HG02798 (cell line): ENCODE data around the gene METTL24.

Experiments used
- ATAC-seq: cut with Tn5 transposase; IDR thresholded peaks from one replicate; pipeline ENCODE4 v1.9.1; 2021; ENCODE audit warnings: mild to moderate bottlenecking; ENCODE audit not compliant: unreplicated experiment, poor library complexity

The METTL24 gene

GRCh38 chr6:110341067-110341466, 17.1 kb downstream of the METTL24 start:
- ATAC-seq: no peak

- ATAC-seq: no peak
Measured at GRCh38 chr6:110340392-110340965, 17.7 kb downstream of the METTL24 start.

- no peak for ATAC-seq
Measured at GRCh38 chr6:110338820-110339470, 19.2 kb downstream of the METTL24 start.

- ATAC-seq: no peak
Measured at GRCh38 chr6:110337486-110337885, 20.7 kb downstream of the METTL24 start.

- no peak for ATAC-seq
Measured at GRCh38 chr6:110334423-110335180, 23.5 kb downstream of the METTL24 start.

- ATAC-seq: no peak
Measured at GRCh38 chr6:110332281-110332680, 25.9 kb downstream of the METTL24 start.

GRCh38 chr6:110331816-110332215, 26.3 kb downstream of the METTL24 start:
- no peak for ATAC-seq

- ATAC-seq: no peak
Measured at GRCh38 chr6:110331390-110331789, 26.8 kb downstream of the METTL24 start.

GRCh38 chr6:110329714-110330436, 28.3 kb downstream of the METTL24 start:
- ATAC-seq: no peak

GRCh38 chr6:110329348-110329713, 28.8 kb downstream of the METTL24 start:
- ATAC-seq: no peak

- ATAC-seq: no peak
Measured at GRCh38 chr6:110328259-110328658, 29.9 kb downstream of the METTL24 start.

GRCh38 chr6:110327391-110327790, 30.8 kb downstream of the METTL24 start:
- no peak for ATAC-seq

GRCh38 chr6:110326609-110327008, 31.5 kb downstream of the METTL24 start:
- no peak for ATAC-seq

- ATAC-seq: no peak
Measured at GRCh38 chr6:110326057-110326456, 32.1 kb downstream of the METTL24 start.

GRCh38 chr6:110325197-110325596, 33.0 kb downstream of the METTL24 start:
- no peak for ATAC-seq

- ATAC-seq: no peak
Measured at GRCh38 chr6:110324548-110324947, 33.6 kb downstream of the METTL24 start.

GRCh38 chr6:110323258-110323657, 34.9 kb downstream of the METTL24 start:
- no peak for ATAC-seq

- ATAC-seq: no peak
Measured at GRCh38 chr6:110322874-110323242, 35.3 kb downstream of the METTL24 start.

GRCh38 chr6:110322151-110322873, 35.8 kb downstream of the METTL24 start:
- ATAC-seq: no peak

GRCh38 chr6:110320307-110320706, 37.8 kb downstream of the METTL24 start:
- no peak for ATAC-seq
